IPS-NIHi7 (cell line): ENCODE results near the gene SLC38A1.
"Not testable (repeated sequence)": the region's sequence is repeated elsewhere in the genome, so short reads cannot be mapped to it uniquely, and the experiment has no call there.

Experiments
- DNase-seq: peaks from one replicate; pipeline ENCODE4 v3.0.0; 2012; ENCODE audit warnings: mixed read lengths; ENCODE audit errors: extremely low spot score

SLC38A1 gene

GRCh38 chr12:46207644-46208043 is 61.2 kb downstream of the SLC38A1 start:
- no peak for DNase-seq

DNA sequence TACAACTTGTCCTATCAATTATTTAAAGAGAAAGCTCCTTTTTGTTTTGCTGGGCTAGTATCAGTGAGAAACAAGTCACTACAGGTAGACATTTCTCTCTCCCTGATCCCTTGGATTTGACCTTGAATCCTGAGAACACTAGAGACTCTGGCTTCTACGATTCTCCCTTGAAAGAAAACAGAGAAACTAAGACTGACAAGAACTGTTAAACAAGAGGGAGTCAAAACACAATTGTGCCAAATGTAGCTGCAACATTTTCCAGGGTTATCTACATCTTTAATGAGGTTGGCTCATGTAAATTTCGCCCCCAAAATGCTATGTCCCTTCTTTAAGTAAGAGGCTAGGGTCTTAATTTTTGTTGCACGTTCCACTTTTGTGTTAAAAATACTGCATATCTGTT is 62.4 kb downstream of the SLC38A1 start:
- DNase-seq, result no peak

DNA sequence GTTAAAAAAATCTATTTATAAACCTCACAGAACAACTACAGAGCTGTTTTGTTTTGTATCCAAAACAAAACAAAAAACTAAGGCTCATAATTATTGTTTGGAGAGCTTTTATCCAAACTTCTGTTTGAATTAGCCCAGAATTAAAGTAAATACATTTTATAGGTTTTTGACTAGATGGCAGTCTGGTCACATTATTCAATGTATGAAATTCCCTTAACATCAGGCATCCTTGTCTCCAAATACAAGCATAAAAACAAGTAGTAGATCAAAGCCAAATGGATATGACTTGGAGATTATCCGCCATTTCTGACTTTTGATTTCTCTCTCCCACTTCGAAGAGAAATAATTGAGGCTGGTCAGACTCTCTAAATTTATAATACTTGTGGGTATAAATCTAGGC is 63.5 kb downstream of the SLC38A1 start:
- no peak for DNase-seq

- DNase-seq, result no peak
Observed at GRCh38 chr12:46201284-46201789, 67.5 kb downstream of the SLC38A1 start.

GRCh38 chr12:46200551-46200950 is 68.3 kb downstream of the SLC38A1 start:
- no peak for DNase-seq

DNA sequence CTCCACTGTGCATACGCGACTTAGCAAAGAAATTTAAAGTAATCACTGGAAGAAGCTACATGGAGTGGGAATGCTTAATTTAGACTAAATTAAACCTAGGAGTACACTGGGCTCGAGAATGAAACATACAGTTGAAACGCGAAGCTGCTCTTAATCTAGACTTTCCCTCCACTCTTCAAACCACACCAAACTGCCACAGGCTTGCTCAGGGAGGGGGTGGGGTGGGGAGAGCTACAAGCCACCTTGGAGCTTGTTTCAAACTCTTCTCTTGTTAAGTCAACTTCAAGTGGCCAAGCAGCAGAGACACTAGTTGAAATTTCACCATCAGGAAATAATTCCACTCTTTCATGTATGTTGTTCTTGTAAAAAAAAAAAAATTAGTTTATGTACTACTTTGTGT is 69.9 kb downstream of the SLC38A1 start:
- DNase-seq, result no peak

DNA sequence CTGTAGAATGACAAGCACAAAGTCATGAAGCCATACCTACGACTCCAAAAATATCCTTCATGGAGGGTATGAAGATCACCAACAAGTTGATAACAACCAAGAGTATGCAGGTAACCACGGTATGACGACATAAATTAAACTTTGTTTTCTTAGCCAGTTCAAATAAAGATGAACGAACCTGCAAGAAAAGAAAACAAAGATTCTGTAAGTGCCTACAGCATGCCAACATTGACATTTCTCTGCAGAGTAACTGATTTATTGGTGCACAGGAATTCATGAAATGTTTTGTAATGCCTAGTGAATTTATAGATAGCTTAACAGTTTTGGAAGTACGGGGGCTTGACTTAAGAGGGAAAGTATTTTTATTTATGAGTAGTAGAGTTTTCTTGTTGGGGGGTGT is 71.0 kb downstream of the SLC38A1 start:
- DNase-seq, result no peak

DNA sequence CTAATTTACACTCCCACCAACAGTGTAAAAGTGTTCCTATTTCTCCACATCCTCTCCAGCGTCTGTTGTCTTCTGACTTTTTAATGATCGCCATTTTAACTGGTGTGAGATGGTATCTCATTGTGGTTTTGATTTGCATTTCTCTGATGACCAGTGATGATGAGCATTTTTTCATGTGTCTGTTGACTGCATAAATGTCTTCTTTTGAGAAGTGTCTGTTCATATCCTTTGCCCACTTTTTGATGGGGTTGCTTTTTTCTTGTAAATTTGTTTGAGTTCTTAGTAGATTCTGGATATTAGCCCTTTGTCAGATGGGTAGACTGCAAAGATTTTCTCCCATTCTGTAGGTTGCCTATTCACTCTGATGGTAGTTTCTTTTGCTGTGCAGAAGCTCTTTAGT is 78.3 kb downstream of the SLC38A1 start:
- DNase-seq, result not testable (repeated sequence)

GRCh38 chr12:46188170-46188569 is 80.7 kb downstream of the SLC38A1 start:
- no peak for DNase-seq

DNA sequence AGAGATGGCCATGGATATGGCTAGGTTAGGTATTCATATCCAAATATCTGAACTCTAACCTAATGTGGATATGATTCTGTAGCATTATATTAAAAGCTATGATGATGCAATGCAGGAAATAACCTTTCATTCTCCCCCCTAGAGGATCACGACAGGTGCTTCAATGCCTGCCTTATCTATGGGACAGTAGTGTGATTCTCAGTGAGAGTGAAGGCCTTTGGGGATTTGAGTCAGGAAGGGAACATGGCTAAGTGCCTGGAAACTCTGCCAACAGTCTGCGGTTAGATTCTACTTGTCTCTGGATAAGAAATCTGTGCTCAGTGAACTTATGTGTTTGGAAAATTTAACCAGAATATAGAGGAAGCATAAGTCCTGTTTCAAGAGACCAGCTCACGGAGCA is 81.8 kb downstream of the SLC38A1 start:
- no peak for DNase-seq

DNA sequence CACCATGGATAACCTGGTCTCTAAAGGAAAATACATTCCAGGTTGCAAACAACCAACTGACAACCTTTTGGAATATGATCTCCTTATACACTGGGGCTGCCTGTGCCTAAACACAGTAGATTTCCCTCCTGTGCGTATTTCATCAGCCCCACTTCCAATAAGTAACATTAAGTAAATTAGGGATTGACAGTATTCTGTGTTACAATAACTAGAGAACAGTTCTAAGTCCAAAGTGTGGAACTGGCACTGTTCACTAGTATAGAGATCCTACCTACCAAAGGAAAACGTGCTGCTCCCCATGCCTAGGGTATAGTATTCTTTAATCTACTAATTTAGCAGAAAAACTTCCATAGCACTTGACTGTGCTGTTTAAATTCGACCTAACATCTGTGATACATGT is 82.8 kb downstream of the SLC38A1 start:
- DNase-seq, result no peak

DNA sequence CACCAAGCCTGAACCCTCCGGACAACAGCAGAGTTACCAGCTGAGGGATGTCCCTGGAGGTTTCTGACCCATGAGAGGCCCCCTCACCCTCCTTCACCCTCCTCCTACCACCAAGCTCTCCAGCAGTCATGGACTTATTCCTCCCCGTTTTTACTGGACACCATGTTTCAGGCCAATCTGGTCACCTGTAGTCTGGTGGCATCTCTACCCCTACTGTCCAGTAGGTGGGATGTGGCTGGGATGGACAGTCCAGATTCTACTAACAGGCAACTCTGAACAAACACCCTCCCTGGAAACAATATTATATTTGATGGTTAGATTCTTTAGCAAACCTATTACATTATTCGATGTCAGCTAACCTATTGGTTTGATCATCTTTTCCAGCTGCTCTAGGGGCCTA is 83.2 kb downstream of the SLC38A1 start:
- DNase-seq, result no peak

DNA sequence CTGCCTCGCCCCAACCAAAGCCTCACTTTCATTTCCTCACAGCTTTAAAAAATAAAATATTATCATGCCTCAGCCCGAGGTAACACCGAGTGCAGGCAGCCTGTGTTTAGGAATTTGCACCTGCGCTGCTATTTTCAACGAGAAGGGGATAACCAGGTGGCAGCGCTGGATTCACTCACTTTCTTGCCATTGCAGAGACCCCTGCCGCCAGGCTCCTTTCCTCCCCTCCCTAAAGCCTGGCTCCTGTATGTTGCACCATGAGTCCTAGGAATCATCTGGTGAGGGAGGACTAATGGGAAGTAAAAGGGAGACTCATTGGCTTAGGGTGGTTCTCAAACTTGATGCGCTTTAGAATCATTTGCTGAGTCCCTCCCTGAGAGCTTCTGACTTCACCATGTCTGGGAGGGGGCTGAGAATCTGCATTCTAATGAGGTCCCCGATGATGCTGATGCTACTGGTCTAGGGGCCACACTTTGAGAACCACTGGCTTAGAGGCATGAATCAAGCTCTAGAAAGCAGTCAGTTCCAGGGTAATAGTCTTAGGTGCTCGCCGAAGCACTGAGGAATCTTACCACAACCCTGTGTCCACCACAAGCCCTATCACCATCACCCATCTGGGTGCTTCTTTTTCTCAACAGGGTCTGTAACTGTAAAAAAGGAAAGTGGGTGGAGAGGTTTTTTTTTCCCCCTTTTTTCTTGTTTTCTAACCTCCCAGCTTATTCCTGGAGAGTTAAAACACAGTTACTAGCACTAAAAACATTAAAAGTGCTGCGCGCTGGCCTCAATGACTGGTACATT is 83.8 kb downstream of the SLC38A1 start:
- no peak for DNase-seq

- no peak for DNase-seq
Observed at GRCh38 chr12:46183112-46183511, 85.7 kb downstream of the SLC38A1 start.

GRCh38 chr12:46181465-46181864 is 87.4 kb downstream of the SLC38A1 start:
- DNase-seq, result no peak

GRCh38 chr12:46179693-46180452 is 89.0 kb downstream of the SLC38A1 start:
- no peak for DNase-seq

- DNase-seq, result no peak
Observed at GRCh38 chr12:46177837-46178608, 90.8 kb downstream of the SLC38A1 start.

DNA sequence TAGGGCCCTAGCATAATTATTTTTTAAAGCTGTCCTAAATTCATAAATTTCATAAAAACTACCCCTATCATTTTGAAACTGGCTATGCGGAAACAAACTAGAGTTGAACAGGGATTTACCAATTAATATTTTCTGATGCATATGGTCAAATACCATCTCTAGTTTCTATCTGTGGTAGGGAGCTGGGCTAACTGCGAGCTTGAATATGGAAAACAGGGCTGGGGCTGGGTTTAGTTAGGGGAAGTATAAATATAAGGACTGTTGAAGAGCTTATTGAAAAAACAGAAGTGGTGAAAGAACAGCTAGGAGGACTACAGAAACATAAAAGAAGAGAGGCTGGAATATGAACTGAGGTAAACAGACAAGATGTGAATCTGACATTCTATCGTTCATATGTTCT is 91.8 kb downstream of the SLC38A1 start:
- DNase-seq, result no peak

GRCh38 chr12:46174919-46175318 is 93.9 kb downstream of the SLC38A1 start:
- DNase-seq, result no peak

DNA sequence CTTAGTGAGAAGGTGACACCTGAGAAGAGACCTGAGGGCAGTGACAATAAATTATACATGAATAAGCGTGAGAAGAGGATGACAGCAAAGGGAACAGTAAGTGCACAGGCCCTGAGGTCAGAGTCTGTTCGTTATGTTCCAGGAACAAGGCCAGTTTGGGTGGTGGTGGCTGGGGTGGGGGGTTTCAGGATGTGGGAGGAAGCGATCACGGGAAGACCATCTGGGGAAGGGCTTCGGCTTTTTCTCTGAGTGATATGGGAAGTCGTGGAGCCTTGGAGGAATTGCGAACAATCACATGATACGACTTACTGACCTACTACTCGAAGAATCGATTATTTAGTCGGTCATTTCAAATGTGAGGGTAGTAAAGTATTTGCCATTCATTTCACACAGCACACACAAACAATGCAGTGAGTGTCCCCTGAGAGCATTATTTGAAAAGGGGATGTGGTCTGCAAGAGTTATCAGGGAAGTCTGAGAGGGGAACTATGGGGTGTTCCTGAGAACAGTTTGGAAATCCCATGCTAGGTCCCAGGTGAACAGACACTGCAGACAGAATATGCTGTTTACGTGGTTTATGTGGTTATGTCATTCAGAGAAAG is 94.7 kb downstream of the SLC38A1 start:
- DNase-seq, result no peak

DNA sequence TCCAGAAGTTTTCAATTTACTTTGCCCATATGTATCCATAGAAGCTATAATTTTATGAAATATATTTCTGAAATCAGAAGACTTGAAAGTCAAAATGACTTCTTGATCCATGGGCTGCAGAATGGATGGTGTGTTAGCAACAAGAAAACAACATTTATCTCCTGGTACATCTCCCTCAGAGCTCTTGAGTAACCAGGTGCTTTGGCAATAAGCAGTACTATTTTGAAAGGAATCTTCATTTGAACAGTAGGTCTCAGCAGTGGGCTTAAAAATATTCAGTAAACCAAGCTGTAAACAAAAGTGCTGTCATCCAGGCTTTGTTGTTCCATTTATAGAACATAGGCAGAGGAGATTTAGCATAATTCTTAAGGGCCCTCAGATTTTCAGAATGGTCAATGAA is 100.4 kb downstream of the SLC38A1 start:
- DNase-seq, result no peak

GRCh38 chr12:46167412-46167811 is 101.4 kb downstream of the SLC38A1 start:
- DNase-seq, result no peak
